Measurements from ENCODE around the gene PARP8.
"Not testable (repeated sequence)": the region's sequence is repeated elsewhere in the genome, so short reads cannot be mapped to it uniquely, and the experiment has no call there.

Gene PARP8

GRCh38 chr5:50666261-50667022 is at the start of gene PARP8:
PARP8 (plus strand) TSS chr5:50666637; CDS start chr5:50667096, 459 bp downstream.
- in situ Hi-C loops (cut with MboI; ENCODE audit: low sequenced_read_pairs), result no loop called here

- in situ Hi-C loops (cut with MboI; ENCODE audit: low sequenced_read_pairs), result no loop called here
Measured at GRCh38 chr5:50623666-50624065, 42.8 kb upstream of the PARP8 start.

GRCh38 chr5:50634866-50635265 is 31.6 kb upstream of the PARP8 start:
- in situ Hi-C loops (cut with MboI; ENCODE audit: low sequenced_read_pairs), result not testable (repeated sequence)

GRCh38 chr5:50637576-50637975 is 28.9 kb upstream of the PARP8 start:
- in situ Hi-C loops (cut with MboI; ENCODE audit: low sequenced_read_pairs), result not testable (repeated sequence)

GRCh38 chr5:50646591-50646990 is 19.8 kb upstream of the PARP8 start:
- in situ Hi-C loops (cut with MboI; ENCODE audit: low sequenced_read_pairs), result no loop called here

- in situ Hi-C loops (cut with MboI; ENCODE audit: low sequenced_read_pairs), result no loop called here
Measured at GRCh38 chr5:50647726-50648125, 18.7 kb upstream of the PARP8 start.

GRCh38 chr5:50653946-50654345 is 12.5 kb upstream of the PARP8 start:
- in situ Hi-C loops (cut with MboI; ENCODE audit: low sequenced_read_pairs), result no loop called here

- in situ Hi-C loops (cut with MboI; ENCODE audit: low sequenced_read_pairs), result no loop called here
Measured at GRCh38 chr5:50655067-50655809, 11.2 kb upstream of the PARP8 start.

GRCh38 chr5:50655810-50656205 is 10.6 kb upstream of the PARP8 start:
- in situ Hi-C loops (cut with MboI; ENCODE audit: low sequenced_read_pairs), result no loop called here

- in situ Hi-C loops (cut with MboI; ENCODE audit: low sequenced_read_pairs), result no loop called here
Measured at GRCh38 chr5:50657044-50657443, 9.4 kb upstream of the PARP8 start.

GRCh38 chr5:50658246-50658645 is 8.2 kb upstream of the PARP8 start:
- in situ Hi-C loops (cut with MboI; ENCODE audit: low sequenced_read_pairs), result no loop called here

- in situ Hi-C loops (cut with MboI; ENCODE audit: low sequenced_read_pairs), result no loop called here
Measured at GRCh38 chr5:50663636-50664035, 2.8 kb upstream of the PARP8 start.

- in situ Hi-C loops (cut with MboI; ENCODE audit: low sequenced_read_pairs), result no loop called here
Measured at GRCh38 chr5:50665091-50665490, 1.3 kb upstream of the PARP8 start.

GRCh38 chr5:50665761-50666202 is 655 bp upstream of the PARP8 start:
- in situ Hi-C loops (cut with MboI; ENCODE audit: low sequenced_read_pairs), result not testable (repeated sequence)

- in situ Hi-C loops (cut with MboI; ENCODE audit: low sequenced_read_pairs), result no loop called here
Measured at GRCh38 chr5:50667023-50667652, 701 bp downstream of the PARP8 start.

- in situ Hi-C loops (cut with MboI; ENCODE audit: low sequenced_read_pairs), result no loop called here
Measured at GRCh38 chr5:50667653-50668595, 1.5 kb downstream of the PARP8 start.

- in situ Hi-C loops (cut with MboI; ENCODE audit: low sequenced_read_pairs), result not testable (repeated sequence)
Measured at GRCh38 chr5:50668636-50669035, 2.2 kb downstream of the PARP8 start.

GRCh38 chr5:50672663-50673062 is 6.2 kb downstream of the PARP8 start:
- in situ Hi-C loops (cut with MboI; ENCODE audit: low sequenced_read_pairs), result no loop called here

GRCh38 chr5:50673444-50673843 is 7.0 kb downstream of the PARP8 start:
- in situ Hi-C loops (cut with MboI; ENCODE audit: low sequenced_read_pairs), result not testable (repeated sequence)

GRCh38 chr5:50675385-50675784 is 8.9 kb downstream of the PARP8 start:
- in situ Hi-C loops (cut with MboI; ENCODE audit: low sequenced_read_pairs), result no loop called here

- in situ Hi-C loops (cut with MboI; ENCODE audit: low sequenced_read_pairs), result not testable (repeated sequence)
Measured at GRCh38 chr5:50679554-50679953, 13.1 kb downstream of the PARP8 start.
